GM12891 (cell line): ENCODE data around the gene GNAO1.

Experiments used
- POLR2AphosphoS5 ChIP-seq: IDR thresholded peaks from 2 replicates; pipeline ENCODE4 v1.6.1; 2011; ENCODE audit warnings: low read depth, low read length, control low read depth
- SPI1 ChIP-seq: IDR thresholded peaks from 2 replicates; pipeline ENCODE4 v1.6.1; 2011; ENCODE audit warnings: low read depth, low read length, control low read depth

- no peak for TF ChIP-seq POLR2AphosphoS5
- TF ChIP-seq SPI1, result no peak
These were observed 148.3 kb downstream of the GNAO1 start for GRCh38 chr16:56339431-56340195.
